ENCODE results near the gene RHBDL1. TPM values are rescaled to one million over a fixed set of nuclear protein-coding genes. Genes with fewer than 3 reads are reported as not detected.

Gene RHBDL1
- total RNA-seq, 1 experiment from 2014 or later, result 2.9 TPM

DNA sequence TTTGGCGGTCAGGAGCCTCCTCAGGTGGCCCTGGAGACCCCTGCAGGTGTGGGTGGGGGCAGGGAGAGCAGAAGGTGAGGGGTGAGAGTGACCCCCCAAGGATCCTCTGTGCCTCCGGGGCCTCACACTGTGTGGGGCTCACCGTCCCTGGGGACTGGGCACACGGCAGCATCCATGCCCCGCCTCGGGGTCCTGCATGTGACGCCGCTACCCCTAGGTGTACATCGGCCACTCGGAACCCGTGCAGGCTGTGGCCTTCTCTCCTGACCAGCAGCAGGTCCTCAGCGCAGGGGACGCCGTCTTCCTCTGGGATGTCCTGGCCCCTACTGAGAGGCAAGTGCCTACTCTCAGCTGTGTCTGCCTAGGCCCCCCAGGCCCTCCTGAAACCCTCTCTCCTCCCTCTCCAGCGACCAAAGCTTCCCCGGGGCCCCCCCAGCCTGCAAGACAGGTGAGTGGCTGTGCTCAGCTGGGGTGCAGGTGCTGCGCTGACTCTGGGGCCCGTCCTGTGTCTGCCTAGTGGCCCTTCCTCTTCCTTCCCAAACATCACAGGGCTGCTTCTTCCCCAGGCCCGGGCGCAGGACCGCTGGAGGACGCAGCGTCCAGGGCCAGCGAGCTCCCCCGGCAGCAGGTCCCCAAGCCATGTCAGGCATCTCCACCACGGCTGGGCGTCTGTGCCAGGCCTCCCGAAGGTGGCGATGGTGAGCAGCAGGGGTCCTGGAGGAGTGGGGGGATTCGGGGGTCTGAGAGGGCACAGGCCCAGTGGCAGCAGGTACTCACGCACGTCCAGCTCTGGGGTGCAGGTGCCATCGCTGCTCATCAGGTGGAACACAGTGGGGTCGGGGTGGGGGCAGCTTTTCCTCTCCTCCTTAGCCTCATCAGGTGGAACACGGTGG is 16.5 kb upstream of the RHBDL1 start:
- H3K4me3 Mint-ChIP-seq (ENCODE audit: unreplicated experiment), result no peak overlapping the region
- no TSS peak for BruUV-seq (replicated peaks)
- TF ChIP-seq, protein P1, sequence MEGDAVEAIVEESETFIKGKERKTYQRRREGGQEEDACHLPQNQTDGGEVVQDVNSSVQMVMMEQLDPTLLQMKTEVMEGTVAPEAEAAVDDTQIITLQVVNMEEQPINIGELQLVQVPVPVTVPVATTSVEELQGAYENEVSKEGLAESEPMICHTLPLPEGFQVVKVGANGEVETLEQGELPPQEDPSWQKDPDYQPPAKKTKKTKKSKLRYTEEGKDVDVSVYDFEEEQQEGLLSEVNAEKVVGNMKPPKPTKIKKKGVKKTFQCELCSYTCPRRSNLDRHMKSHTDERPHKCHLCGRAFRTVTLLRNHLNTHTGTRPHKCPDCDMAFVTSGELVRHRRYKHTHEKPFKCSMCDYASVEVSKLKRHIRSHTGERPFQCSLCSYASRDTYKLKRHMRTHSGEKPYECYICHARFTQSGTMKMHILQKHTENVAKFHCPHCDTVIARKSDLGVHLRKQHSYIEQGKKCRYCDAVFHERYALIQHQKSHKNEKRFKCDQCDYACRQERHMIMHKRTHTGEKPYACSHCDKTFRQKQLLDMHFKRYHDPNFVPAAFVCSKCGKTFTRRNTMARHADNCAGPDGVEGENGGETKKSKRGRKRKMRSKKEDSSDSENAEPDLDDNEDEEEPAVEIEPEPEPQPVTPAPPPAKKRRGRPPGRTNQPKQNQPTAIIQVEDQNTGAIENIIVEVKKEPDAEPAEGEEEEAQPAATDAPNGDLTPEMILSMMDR (IDR thresholded peaks at IDR 0.05; ENCODE audit: insufficient read depth in 1 of 2, low read depth in 1 of 2, low read length in 1 of 2, severe bottlenecking in 1 of 2, unreplicated experiment in 1 of 2), result no peak
- H3K27me3 ChIP-seq (replicated peaks; ENCODE audit: control insufficient read depth, insufficient read depth, low read length), result no peaks in the 10 kb centered on the region
- H3K27ac Mint-ChIP-seq (ENCODE audit: unreplicated experiment), result no peak overlapping the region
- ChIA-PET POLR2A (no interaction called here), CTCF (no interaction called here)
- no peaks in the 10 kb centered on the region for H3K9me3 Mint-ChIP-seq (ENCODE audit: unreplicated experiment)
- DNase-seq, result no peak
- H3K36me3 ChIP-seq (ENCODE audit: control insufficient read depth, insufficient read depth, low read length), result no peaks in the 10 kb centered on the region; the same call in 1 of the 2 replicates
- H3K9me3 ChIP-seq, result no peaks in the 10 kb centered on the region
- no peaks in the 10 kb centered on the region for H3K4me1 Mint-ChIP-seq (ENCODE audit: low read depth, unreplicated experiment)
- H3K36me3 Mint-ChIP-seq (ENCODE audit: insufficient read depth, unreplicated experiment), result no peaks in the 10 kb centered on the region
- no peak overlapping the region for H3K4me3 ChIP-seq (ENCODE audit: low read depth, low read length)
- intact Hi-C loops (cut with micrococcal nuclease; ENCODE audit: unreplicated experiment), result no loop called here
- no peaks in the 10 kb centered on the region for H3K4me1 ChIP-seq
- no peaks in the 10 kb centered on the region for H3K27me3 Mint-ChIP-seq (ENCODE audit: insufficient read depth, unreplicated experiment)

DNA sequence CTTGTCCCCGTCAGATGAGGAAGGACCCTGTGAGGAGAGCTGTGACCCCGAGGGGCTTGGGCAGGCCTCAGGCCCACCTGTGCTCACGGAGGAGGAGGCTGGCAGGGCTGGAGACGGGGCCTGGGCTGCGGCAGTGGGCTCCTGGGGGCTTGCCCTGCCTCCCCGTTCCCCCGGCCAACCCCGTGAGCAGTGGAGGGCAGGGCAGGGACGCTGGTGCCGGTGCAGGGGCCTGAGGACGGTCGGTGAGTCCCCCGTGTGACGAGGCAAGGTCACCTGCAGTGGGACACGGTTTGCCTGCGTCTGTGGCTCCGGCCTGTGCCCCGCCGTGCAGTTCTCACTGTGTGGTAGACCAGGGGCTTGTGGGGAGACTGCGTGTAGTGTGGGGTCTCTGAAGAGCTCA is 15.9 kb upstream of the RHBDL1 start:
- no peak overlapping the region for H3K4me3 Mint-ChIP-seq (ENCODE audit: unreplicated experiment)
- Histone ChIP-seq H3K4me1 (no peaks in the 10 kb centered on the region), H3K36me3 (ENCODE audit: control insufficient read depth, insufficient read depth, low read length) (no peaks in the 10 kb centered on the region; the same call in 1 of the 2 replicates), H3K27me3 (replicated peaks; ENCODE audit: control insufficient read depth, insufficient read depth, low read length) (no peaks in the 10 kb centered on the region), H3K9me3 (no peaks in the 10 kb centered on the region), H3K4me3 (ENCODE audit: low read depth, low read length) (no peak overlapping the region)
- no peaks in the 10 kb centered on the region for H3K27me3 Mint-ChIP-seq (ENCODE audit: insufficient read depth, unreplicated experiment)
- DNase-seq, result no peak
- no peak overlapping the region for H3K27ac Mint-ChIP-seq (ENCODE audit: unreplicated experiment)
- ChIA-PET POLR2A (no interaction called here), CTCF (no interaction called here)
- TF ChIP-seq, protein P1 (IDR thresholded peaks at IDR 0.05; ENCODE audit: insufficient read depth in 1 of 2, low read depth in 1 of 2, low read length in 1 of 2, severe bottlenecking in 1 of 2, unreplicated experiment in 1 of 2), result no peak
- BruUV-seq (replicated peaks), result no TSS peak
- intact Hi-C loops (cut with micrococcal nuclease; ENCODE audit: unreplicated experiment), result no loop called here
- no peaks in the 10 kb centered on the region for H3K36me3 Mint-ChIP-seq (ENCODE audit: insufficient read depth, unreplicated experiment)
- no peaks in the 10 kb centered on the region for H3K9me3 Mint-ChIP-seq (ENCODE audit: unreplicated experiment)
- H3K4me1 Mint-ChIP-seq (ENCODE audit: low read depth, unreplicated experiment), result no peaks in the 10 kb centered on the region

DNA sequence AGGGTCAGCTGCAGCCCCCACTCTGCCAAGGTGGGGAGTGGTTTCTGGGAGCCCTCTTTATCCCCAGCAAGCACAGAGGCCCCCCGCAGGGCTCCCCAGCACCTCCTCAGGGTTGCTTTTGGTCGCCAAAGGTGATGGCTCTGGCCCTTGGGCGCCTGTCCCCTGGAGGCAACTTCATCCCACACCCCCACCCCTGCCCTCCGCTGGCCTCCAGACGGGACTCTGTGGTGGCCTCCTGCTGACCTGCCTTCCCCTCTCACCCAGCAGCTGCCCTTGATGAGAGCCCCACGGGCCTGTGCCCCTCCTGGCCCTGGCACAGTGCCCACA is 15.4 kb upstream of the RHBDL1 start:
- H3K36me3 ChIP-seq (ENCODE audit: control insufficient read depth, insufficient read depth, low read length), result no peaks in the 10 kb centered on the region; the same call in 1 of the 2 replicates
- no peaks in the 10 kb centered on the region for H3K9me3 Mint-ChIP-seq (ENCODE audit: unreplicated experiment)

More for the DNA sequence above, 15.4 kb upstream of the RHBDL1 start:
- Mint-ChIP-seq H3K4me3 (ENCODE audit: unreplicated experiment) (no peak overlapping the region), H3K4me1 (ENCODE audit: low read depth, unreplicated experiment) (no peaks in the 10 kb centered on the region), H3K27ac (ENCODE audit: unreplicated experiment) (no peak overlapping the region), H3K27me3 (ENCODE audit: insufficient read depth, unreplicated experiment) (no peaks in the 10 kb centered on the region), H3K36me3 (ENCODE audit: insufficient read depth, unreplicated experiment) (no peaks in the 10 kb centered on the region)
- ChIA-PET POLR2A (no interaction called here), CTCF (no interaction called here)
- BruUV-seq (replicated peaks), result no TSS peak
- TF ChIP-seq, protein P1 (IDR thresholded peaks at IDR 0.05; ENCODE audit: insufficient read depth in 1 of 2, low read depth in 1 of 2, low read length in 1 of 2, severe bottlenecking in 1 of 2, unreplicated experiment in 1 of 2), result no peak
- no peaks in the 10 kb centered on the region for H3K27me3 ChIP-seq (replicated peaks; ENCODE audit: control insufficient read depth, insufficient read depth, low read length)
- intact Hi-C loops (cut with micrococcal nuclease; ENCODE audit: unreplicated experiment), result no loop called here
- no peak for DNase-seq
- H3K4me3 ChIP-seq (ENCODE audit: low read depth, low read length), result no peak overlapping the region
- H3K4me1 ChIP-seq, result no peaks in the 10 kb centered on the region
- no peaks in the 10 kb centered on the region for H3K9me3 ChIP-seq

Measured in Caco-2 (cell line).